Forelimb muscle (tissue), 1 donor: ENCODE data around the gene FAM81B. TPM values are rescaled to one million over a fixed set of nuclear protein-coding genes. Genes with fewer than 3 reads are reported as not detected.

Experiments used
- DNase-seq: peaks from one replicate; pipeline ENCODE4 v3.0.0-alpha.2; 2013; ENCODE audit warnings: low read depth
- polyA plus RNA-seq: library from polyadenylated mRNA; unstranded; fragments of 120-200 nt; gene quantifications from one replicate; pipeline ENCODE4 v1.2.1, GENCODE V29; 2013; ENCODE audit not compliant: insufficient read length

The FAM81B gene
- polyA plus RNA-seq, 1 donor: 3.8 TPM

DNA sequence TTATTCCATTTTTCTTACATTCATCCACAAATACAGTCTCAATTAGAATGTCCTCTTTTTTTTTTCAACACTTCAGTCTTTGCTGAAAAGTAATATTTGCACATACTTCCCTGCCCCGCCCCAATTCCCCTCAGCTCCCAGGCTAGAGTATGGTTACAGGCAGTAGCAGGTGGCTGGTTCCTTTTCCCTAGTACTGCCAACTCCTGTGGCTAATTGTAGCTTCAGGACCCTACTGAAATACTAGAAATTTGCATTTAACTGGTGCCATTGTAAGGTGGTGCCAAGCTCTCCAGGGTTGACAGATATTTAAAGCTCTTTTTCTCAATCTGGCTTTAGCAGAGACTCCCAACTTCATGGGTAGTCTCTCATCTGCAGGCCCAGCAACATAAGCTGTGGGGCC, 80.3 kb downstream of the FAM81B start:
- DNase-seq: no peak

DNA sequence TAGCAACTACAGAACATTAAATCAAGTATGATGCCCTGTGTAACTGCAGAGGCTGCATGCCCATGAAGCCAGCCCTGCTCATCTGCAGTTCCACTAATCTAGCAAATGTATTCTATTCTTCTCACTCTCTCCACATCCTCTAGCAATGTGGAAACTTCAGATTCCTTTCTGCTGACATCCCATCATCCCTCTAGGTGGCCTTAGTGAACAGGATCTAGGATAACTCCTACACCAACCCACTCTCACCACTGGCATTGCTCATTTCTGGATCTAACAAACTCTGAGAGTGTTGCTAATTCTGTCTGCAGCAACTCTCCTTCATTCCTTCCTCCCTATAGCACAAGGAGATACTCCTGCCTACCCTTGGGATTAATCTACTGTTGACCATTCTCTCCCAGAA, 80.8 kb downstream of the FAM81B start:
- DNase-seq: no peak

- DNase-seq: no peak
Measured at GRCh38 chr5:95484421-95484820, 93.3 kb downstream of the FAM81B start.

DNA sequence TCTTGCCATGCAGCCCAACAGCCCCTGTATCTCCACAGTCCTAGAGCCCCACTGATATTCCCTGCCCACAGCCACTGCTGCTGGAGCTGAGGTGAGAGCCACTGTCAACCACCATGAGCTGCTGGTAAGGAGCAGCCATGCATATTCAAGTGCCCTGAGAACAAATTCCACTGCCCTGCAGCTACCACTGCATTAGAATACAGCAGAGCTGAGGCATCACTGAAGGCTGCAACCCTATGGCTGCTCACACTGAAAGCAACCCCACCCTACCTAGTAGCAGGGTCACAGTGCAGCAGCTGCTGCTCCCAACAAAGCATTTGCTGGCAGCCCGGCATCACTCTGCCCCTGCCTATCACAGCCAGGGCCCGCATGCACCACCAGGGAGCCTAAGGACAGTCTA, 95.0 kb downstream of the FAM81B start:
- no peak for DNase-seq

DNA sequence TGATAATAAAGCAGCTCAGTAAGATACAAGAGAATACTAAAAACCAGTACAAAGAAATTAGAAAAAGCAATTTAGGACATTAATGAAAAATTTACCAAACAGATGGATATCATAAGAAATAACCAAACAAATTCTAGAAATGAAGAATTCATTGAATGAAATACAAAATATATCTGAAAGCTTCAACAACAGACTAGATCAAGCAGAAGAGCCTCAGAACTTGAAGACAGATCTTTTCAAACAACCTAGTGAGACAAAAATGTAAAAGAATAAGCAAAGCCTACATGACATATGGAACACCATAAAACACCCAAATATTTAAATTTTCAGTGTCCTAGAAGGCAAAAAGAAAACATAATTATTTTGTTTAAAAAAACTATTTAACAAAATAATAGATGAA, 96.7 kb downstream of the FAM81B start:
- no peak for DNase-seq

Other genes with a start within 250 kb of the FAM81B start
- 7.2 TPM for gene MCTP1, start 106.3 kb upstream of the FAM81B start, polyA plus RNA-seq
- gene SKIC3, start 163.6 kb downstream of the FAM81B start, polyA plus RNA-seq: 59.3 TPM
- gene ARSK, start 163.7 kb downstream of the FAM81B start, polyA plus RNA-seq: 7.1 TPM
- gene GPR150, start 228.7 kb downstream of the FAM81B start, polyA plus RNA-seq: not detected